Fibroblast of upper back skin (primary cell): ENCODE measurements around the gene KIF4B.
"Not testable (repeated sequence)": the region's sequence is repeated elsewhere in the genome, so short reads cannot be mapped to it uniquely, and the experiment has no call there.

Experiments
- DNase-seq: peaks from one replicate; pipeline ENCODE4 v3.0.0-alpha.2; 2013

Gene KIF4B

DNA sequence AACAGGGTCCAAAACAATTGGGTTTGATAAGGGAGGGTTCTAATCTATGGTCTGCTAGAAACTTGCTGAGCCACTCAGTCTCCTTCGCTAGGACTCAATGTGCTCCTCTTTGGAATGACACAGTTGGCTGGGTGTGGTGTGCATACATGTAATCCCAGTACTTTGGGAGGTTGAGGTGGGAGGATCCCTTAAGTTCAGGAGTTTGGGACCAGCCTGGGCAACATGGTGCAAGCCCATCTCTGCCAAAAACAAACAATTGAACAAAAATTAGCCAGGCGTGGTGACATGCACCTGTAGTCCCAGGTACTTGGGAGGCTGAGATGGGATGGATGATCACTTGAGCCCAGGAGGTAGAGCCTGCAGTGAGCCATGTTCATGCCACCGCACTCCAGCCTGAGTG lies 2.7 kb upstream of the KIF4B start:
- DNase-seq, result no peak

DNA sequence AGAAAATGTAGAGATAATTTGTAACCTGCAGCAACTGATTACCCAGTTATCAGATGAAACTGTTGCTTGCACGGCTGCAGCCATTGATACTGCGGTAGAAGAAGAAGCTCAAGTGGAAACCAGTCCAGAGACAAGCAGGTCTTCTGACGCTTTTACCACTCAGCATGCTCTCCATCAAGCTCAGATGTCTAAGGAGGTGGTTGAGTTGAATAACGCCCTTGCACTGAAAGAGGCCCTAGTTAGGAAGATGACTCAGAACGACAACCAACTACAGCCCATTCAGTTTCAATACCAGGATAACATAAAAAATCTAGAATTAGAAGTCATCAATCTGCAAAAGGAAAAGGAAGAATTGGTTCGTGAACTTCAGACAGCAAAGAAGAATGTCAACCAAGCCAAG lies 1.7 kb downstream of the KIF4B start:
- DNase-seq, result no peak

DNA sequence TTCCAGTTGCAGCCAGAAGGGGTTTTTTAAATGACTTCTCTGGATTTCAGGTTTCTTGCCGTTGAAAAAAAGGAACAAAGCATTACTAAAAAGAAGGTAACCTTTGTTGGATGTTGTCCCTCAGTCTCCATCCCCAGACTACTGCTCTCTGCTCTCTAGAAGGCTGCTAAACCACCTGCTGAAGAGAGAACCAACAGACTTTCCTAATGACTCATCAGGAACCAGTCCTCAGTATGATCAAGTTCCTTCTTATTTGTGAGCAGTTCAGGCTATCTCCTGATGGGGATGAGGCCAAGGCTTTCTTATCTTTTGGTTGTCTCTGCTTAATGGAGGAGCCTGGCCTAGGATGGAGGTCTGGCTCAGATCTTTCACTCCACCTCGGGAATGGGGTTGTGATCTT lies 4.1 kb downstream of the KIF4B start:
- no peak for DNase-seq

DNA sequence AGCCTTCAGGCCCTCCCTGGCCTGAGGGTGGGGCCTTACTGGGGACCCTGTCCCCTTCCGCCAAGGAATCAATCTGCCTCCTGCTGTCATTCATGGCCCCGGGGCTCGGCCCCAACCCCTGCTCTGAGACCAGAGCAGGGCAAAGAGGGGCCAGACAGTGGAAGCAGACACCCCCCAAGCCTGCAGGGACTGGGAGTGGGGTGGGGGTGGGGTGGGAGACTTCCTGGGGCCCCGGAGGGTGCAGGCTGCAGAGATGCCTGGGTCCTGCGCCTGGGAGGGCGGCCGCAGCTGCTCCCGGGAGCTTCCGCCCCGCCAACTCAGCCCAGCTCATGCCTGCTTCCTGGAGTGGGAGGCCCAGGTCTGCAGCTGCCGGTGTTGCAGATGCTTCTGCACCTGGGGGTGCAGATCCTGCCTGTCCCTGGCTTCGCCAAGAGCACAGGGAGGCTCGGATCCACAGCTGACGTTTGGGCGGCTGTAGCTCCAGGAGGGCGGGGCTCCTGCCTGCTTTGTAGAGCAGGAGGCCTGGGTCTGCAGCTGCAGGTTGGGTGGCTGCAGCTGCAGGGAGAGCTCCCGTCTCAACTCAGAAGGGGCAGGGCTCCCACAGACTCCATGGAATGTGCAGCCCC lies 6.2 kb downstream of the KIF4B start:
- no peak for DNase-seq

DNA sequence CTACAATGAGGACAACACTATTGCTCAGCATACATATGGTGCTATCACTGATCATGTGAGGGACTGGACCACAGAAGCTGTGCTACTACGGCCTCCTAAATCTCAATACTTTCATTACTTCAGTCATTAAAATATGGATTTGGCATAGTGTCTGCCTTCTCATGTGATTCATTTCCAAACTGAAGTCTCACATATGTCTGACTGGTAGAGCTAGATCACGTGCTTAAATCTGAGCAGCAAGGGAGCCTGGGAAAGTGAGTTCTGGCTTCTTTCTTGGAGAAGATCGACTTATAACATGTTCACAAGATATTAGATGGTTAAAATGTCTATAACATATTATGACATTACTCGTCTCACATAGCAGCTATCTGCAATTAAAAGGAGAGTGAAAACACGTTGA lies 8.3 kb downstream of the KIF4B start:
- no peak for DNase-seq

DNA sequence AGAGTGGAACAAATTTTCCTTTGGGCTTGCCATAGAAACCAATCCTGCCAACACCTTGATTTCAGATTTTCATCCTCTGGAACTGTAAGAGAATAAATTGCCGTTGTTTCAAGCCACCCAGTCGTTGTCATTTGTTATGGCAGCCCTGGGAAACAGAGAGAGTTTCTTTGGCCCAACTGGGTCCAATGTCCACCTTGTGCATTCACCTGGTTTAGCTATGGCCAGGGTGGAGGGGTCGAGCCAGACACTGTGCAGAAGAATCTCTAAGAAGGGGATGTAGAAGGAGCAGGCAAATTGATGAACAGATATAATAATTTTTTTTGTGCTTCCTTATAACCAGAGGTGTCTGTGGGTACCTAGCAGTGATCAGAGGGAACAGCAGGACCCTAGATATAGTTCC lies 9.8 kb downstream of the KIF4B start:
- DNase-seq, result no peak

DNA sequence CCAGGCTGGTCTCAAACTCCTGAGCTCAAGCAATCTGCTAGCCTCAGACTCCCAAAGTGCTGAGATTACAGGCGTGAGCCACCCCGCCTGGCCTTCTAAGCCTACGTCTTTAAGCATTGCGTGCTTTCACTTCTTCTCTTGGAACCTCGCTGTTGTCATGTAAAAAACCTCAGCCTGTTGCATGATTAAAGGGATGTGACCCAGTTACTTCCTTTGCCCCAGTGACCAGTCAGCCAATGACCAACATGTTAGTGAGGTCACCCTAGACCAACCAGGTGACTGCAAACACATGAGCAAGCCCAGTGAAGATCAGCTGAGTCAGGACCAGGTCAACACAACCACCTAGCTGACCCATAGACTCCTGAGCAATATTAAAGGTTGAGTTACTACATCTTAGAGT lies 10.5 kb downstream of the KIF4B start:
- no peak for DNase-seq

DNA sequence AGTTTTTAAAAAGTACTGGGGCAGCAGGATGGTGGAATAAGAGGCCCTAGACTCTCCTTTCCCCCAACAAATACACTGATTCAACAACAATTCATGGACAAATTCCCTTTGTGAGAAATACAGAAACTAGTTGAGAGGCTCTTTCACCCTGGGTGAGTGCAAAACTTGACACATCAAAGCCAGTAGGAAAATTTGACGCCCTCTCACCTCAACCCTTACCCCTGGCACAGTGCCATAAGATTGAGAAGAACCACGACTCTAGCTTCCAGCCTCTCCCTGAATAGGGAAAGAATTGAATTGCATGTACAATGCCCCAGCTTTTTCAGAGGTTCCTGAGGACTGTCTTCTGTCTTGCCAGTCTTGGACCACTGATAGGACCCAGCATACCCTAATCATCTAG lies 12.3 kb downstream of the KIF4B start:
- no peak for DNase-seq

DNA sequence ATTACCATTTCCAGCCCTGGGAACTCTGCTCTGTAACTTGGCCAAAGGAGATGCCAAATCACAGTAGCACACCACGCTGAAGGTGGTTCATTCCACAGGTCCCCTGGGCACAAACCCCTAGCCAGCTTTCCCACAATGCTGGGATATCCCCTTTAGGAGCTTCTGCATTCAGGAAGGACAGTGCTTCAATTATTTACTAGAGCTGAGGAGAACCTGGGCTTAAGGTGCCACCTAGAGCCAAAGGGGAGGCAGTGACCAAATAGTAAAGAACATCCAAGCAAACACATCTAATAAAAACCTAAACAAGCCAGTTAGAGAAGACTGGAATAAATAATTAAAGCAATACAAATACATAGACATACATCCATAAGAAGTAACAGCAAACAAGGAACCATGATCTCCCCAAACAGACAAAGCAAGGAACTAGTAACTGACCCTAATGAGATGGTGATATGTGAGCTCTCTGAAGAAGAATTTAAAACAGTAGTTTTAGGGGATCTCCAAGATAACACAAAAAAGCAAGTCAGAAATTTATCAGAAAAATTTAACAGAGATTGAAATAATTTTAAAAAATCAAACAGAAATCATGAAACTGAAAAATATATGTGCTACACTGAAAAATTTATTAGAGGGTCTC lies 14.6 kb downstream of the KIF4B start:
- no peak for DNase-seq

DNA sequence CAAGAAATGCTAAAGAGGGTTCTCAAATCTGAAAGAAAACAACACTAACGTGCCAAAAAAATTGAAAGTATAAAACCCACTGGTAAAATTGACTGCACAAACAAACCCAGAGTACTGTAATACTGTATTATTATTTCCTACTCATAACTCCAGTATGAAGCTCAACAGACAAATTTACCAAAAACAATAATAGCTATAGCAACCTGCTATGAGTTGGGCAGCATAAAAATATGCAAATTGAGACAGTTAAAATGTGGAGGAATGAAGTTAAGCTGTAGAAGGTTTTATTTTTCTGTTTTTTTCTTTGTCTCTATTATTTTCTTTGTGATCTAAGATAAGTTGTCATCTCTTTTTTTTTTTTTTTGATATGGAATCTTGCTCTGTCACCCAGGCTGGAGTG lies 15.7 kb downstream of the KIF4B start:
- DNase-seq, result no peak

DNA sequence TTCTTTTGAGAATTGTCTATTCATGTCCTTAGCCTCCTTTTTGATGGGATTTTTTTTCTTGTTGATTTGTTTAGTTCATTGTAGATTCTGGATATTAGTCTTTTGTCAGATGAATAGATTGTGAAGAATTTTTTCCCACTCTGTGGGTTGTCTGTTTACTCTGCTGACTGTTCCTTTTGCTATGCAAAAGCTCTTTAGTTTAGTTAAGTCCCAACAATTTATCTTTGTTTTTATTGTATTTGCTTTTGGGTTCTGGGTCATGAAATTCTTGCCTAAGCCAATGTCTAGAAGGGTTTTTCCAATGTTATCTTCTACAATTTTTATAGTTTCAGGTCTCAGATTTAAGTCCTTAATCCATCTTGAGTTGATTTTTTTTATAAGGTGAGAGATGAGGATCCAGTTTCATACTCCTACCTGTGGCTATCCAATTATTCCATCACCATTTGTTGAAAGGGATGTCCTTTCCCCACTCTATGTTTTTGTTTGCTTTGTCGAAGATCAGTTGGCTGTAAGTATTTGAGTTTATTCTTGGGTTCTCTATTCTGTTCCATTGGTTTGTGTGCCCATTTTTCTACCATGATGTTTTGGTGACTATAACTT lies 20.7 kb downstream of the KIF4B start:
- not testable (repeated sequence) for DNase-seq

DNA sequence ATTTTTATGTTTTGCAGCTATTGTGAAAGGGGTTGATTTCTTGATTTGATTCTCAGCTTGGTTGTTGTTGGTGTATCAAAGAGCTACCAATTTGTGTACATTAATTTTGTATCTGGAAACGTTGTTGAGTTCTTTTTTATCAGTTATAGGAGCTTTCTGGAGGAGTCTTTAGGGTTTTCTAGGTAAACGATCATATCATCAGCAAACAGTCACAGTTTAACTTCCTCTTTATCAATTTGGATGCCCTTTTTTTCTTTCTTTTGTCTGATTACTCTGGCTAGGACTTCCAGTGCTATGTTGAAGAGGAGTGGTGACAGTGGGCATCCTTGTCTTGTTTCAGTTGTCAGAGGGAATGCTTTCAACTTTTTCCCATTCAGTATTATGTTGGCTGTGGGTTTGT lies 21.5 kb downstream of the KIF4B start:
- DNase-seq, result not testable (repeated sequence)

DNA sequence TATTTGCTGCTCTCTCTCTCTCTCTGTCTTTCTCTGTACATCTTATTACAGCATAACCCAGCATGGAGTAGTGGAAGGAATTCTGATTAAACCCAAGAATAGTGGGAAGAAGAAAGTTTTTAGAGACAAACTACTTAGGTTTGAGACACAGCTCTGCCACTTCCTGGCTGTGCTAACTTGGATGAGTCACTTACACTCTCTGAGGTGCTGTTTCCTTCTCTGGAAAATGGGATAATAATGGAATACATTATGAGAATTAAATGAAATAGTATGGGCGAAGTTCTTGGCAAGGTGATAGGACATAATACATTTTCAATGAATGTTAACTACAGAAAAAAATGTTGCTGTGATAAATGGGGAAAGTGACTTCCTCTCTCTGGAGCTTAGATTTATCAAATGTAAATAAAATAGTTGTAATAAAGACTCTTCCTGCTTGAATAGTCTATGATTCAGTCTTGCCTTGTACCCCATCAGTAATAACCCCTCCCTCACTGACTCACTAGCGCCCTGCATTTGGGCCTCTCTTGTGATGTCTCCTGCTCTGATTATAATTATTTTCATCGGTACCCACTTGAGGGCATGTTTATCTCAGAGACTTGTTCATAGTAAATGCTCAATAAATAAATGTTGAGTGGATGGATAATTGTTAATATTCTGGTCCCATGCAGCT lies 27.6 kb downstream of the KIF4B start:
- no peak for DNase-seq

DNA sequence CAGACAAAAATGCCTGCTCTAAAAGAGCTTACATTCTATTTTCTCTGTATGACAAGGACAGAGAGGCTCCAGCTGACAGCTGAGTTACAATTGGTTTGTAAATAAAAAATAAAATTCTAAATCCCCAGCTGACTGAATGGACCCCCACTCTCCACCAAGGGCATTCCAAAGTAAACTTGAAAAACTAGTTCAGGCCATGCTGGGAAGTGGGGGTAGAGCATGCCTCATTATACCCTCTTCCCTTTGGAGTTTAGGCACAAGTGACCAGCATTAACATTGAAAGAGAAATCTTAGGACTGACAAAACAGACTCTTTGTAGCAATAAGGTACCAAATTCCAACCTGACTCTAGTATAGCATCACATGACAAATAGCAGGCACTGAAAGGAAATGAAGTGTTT lies 31.0 kb downstream of the KIF4B start:
- no peak for DNase-seq

DNA sequence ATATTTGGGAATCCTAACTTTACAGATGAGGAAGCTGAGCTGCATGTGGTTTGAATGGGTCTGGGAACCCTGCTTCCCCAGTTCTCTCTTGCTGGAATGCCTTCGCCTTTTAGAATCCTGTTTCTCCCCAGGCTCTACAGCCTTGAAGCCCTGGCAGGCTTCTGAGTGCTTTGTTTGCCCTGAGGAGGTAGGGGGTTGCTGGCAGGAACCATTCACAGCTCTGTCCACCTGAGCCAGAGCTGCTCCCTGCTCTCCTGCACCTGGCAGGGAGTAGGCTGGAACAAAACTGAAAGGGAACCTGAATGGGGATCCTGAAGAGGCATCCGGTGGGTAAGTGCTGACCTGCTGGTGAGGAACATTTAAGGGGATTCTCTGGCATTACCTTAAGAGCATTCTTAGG lies 33.0 kb downstream of the KIF4B start:
- no peak for DNase-seq

DNA sequence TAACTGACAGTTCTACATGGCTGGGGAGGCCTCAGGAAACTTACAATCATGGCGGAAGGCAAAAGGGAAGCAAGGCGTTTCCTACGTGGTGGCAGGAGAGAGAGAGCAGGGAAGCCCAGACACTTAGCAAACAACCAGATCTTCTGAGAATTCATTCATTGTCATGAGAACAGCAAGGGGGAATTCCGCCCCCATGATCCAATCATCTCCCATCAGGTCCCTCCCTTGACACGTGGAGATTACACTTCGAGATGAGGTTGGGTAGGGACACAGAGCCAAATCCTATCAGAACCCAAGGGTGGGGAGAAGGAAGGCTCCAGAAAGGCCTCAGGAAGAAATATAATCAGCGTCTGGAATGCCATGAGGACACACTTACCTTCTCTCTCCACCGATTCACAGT lies 34.3 kb downstream of the KIF4B start:
- DNase-seq, result no peak

DNA sequence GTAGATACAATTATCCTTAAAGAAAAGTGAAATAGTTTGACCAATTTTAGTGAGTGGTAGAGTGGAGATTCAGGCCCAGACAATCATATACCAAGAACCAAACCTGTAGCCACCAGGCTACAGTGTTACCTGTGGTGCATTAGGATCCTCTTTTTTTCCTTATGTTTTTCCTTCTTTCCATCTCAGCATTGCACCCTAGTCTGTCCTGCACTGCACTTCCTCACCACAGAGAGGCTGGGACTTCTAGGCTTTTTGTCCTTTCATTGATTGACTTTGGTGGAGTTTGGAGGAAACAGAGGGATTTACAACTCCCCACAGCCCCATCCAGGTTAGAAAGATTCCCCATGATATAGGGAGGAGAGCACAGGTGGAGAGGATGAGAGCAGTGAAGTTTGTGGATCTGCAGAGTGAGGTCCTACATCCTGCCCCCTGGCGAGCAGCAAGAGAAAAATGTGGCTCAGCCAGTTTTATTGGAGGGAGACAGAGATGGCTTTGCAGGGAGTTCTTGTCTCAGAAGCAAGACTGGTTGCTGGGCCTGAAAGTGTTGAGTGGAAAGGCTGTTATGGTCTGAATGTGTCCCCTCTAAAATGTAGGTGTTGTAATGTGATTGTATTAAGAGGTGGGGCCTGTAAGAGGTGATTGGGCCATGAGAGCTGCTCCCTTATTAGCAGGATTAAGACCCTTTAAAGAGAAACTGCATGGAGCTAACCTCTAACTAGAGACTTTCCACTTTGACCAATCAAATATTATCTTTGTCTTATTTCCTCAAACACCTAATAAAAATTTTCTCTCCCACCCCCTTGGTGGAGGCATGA lies 36.2 kb downstream of the KIF4B start:
- no peak for DNase-seq

DNA sequence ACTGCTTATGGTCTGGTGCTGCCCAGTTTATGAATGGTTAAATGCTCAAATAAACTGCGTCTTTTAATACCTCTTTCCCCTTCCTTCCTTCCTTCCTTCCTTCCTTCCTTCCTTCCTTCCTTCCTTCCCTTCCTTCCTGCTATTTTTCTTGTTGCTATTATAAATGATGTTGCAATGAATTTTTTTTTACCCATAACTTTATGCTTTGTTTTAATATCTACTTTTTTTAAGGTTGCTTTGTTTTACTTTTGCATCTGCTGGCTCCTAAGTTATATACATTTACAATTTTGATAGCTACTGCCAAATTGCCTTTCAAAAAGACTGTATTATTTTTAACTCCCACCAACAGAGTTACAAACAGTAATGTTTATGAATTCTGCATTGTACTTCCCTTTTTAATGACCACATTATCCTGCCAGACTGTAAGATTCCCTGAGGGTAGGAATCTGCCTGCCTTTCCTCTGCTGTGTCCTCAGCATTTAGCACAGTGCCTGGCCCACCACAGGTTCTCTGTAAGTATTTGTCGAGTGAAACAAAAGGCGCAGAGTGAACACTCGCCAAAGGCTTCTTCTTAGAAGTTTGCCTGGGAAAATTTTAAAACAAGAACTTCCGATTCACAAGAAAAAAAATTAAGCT lies 36.9 kb downstream of the KIF4B start:
- DNase-seq, result no peak

DNA sequence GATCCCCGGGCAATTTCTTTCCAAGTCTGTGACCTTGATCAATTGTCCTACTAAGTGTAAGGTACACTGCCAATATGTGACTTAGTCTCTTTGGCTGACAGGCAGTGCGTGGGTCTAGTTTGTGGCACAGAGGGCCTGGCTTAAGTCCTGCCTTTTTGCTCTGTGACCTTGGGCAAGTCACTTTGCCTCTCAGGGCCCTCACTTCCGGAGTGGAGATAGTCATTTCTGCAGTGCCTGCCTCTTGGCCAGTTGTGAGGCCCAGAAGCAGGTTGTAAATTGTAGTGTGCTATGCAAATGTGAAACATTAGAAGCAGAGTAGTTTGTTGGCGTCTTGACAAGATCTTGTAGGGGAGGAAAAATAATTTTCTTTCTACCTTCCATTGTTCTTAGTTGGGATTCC lies 39.0 kb downstream of the KIF4B start:
- no peak for DNase-seq

DNA sequence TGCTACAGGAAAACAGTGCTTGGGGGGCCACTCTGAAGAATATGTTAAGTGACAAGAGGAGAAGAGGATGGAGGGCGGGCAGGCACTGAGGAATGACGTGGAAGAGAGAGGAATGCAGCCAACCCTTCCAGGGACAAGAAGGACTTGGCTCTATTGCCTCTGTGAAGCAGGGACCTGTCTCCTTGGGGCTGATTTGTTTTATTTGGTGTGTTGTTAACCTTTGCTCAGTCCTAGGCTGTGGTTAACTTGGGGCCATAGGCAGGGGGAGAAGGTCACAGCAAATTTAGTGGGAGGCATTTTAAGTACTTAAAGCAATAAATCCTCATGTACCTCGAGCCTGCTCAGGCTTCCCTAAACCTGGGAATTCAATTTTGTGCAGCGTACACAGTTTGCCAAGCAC lies 39.9 kb downstream of the KIF4B start:
- no peak for DNase-seq

DNA sequence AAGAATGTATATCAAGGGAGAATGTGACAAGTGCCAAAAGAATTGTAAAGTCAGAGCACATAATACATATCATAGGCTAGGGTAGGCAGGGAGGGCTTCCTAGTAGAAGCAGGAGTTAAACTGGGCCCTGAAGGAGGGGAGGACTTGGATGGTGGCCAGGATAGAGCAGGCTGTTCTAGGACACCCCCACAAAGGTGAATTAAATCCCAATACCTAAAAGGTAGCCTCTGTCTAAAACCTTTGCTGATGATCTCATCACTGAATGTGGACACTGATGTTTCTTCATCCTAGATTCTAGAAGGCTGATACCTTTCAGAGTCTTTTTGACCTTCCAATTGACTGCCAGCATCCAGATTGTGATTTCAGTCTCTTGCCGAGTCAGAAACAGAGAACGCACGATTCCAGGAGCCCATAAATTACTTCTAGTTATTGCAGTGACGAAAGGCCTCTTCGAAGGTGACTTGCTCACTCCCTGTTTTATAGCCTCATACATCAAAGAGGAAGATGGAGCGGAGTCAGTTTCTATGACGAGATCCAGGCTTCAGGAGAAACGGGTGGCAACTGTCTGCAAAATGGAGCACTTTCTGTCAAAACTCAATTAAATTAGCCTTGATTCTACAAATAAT lies 43.2 kb downstream of the KIF4B start:
- DNase-seq, result no peak

DNA sequence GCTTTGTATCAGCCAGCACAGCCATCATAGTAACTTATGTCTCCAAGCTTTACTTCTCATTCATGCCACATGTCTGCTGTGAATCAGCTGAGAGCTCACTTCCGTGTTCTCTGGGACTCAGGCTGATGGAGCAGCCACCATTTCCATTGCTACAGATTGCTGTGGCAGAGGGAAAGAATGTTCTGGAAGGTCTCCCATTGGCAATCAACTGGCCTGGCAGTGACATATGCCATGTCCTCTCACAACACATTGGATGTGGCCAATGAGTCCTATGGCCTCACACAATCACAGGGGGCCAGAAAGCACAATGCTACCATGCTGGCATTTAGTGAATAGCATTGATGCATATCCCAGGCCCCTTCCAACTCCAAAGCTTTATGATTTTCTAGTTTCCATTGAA lies 44.1 kb downstream of the KIF4B start:
- no peak for DNase-seq
